ENCODE results near the gene TGFBR2.

- TF ChIP-seq, protein P1, sequence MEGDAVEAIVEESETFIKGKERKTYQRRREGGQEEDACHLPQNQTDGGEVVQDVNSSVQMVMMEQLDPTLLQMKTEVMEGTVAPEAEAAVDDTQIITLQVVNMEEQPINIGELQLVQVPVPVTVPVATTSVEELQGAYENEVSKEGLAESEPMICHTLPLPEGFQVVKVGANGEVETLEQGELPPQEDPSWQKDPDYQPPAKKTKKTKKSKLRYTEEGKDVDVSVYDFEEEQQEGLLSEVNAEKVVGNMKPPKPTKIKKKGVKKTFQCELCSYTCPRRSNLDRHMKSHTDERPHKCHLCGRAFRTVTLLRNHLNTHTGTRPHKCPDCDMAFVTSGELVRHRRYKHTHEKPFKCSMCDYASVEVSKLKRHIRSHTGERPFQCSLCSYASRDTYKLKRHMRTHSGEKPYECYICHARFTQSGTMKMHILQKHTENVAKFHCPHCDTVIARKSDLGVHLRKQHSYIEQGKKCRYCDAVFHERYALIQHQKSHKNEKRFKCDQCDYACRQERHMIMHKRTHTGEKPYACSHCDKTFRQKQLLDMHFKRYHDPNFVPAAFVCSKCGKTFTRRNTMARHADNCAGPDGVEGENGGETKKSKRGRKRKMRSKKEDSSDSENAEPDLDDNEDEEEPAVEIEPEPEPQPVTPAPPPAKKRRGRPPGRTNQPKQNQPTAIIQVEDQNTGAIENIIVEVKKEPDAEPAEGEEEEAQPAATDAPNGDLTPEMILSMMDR (IDR thresholded peaks at IDR 0.05 in 8 of 11, conservative IDR thresholded peaks at IDR 0.05 in 3 of 11): no peak
- TF ChIP-seq POLR2A (IDR thresholded peaks at IDR 0.05): no peak
Observed at GRCh38 chr3:30666572-30667279, 60.3 kb downstream of the TGFBR2 start.
